Stimulated activated CD8-positive, alpha-beta memory T cell treated with anti-CD3 and anti-CD28 coated beads, Interleukin-2, amount 100 ng/mL, for 48 hours (primary cell): ENCODE results near the gene COBL.

ENCODE experiments used
- DNase-seq, 2 donors: peaks; one replicate each; pipeline ENCODE4 v3.0.0-alpha.2; 2020; ENCODE audit warnings: low read depth in 2 of 2

The COBL gene

DNA sequence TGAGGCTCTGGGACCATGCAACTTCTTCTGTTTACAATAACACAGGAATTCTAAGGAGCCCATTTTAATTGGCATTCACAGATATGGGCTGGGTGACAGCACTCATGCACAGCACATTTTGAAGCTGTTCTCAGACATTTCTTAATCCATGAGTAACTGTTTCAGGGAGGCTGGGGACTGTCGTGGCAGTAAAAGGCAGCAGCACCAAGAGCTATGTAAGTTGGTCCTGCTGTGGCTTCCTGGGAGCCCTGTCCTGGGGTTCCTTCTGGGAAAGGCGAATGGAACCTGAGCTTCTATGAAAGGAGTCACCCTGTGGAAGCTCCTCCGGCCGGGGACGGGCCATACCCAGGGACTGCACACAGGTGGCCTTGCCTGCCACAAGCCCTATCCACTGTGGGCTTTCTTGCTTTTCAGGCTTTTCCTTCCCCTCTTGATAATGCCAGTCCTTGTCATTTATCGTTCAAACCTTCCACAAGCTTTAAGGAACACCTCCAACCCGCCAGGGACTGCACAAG lies 40.5 kb downstream of the COBL start:
- no peak for DNase-seq

DNA sequence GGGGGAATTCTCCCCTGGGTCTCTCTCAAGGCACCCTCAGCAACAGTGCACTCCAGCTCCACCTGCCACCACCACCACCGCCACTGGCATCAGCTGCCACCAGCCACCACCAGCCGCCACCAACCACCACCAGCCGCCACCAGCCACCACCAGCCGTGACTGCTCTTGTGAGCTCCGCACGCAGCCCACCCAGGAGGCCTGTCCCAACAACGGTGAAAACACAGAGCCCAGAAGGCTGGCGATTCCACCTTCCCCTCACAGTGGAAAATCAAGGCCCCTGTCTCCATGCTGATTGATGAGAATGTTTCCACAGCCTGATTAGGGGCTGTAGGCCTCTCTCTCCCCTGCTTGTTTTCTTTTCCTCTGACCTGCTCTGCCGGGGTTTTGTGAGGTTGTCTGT lies 41.1 kb downstream of the COBL start:
- DNase-seq: no peak

DNA sequence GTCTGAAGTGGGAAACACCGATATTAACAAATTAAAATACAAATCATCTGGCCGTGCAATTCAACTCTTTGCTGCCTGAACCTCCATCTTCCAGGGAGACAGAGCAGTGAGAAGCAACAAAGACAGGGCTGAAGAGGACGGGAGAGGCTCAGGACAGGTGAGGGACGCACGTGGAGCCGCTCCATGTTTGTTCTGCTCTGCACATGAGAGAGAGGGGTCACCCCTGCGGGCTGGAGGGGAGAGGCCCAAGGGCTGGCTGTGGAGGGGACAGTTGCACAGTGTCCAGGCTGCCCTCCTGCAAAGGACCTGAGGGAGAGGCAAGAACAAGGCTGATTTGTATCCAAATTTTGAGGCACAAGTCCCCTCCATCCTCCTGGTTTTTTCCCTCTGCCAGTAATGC lies 41.7 kb downstream of the COBL start:
- DNase-seq: no peak

DNA sequence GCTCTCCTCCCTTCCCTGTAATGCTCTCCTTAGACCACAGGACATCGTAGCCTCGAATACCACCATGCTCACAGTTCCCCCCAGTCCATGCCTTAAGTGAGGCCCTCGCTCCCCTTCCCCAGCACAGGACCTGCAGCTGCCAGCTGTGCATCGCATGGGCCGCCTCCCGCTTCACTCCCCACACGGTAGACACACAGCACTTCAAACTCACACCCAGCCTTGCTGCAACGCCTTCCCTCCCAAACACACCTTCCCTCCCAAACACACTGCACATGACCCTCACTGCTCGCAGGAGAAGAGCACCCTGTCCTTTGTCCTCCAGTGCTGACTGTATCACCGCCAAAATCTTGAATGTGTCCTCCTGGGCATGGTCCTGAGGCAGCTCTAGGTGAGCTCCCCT lies 42.6 kb downstream of the COBL start:
- DNase-seq: no peak

DNA sequence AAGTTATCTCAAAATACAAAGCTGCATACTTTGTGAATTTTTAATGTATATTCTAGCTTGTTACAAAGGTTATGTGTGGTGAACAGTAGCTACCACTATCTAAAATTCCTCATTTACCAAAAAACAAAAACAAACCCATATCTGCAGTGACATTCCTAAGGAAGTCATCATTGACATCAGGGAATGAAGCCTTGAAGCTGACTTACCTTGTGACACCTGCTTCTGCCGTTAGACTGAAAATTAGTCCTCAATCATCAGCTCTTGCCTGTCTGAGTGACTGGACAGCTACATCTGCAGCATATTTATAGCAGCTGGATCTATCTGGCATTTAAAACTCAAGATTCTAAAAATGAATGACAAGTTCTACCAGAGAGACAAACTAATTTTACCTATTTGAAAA lies 43.2 kb downstream of the COBL start:
- no peak for DNase-seq

DNA sequence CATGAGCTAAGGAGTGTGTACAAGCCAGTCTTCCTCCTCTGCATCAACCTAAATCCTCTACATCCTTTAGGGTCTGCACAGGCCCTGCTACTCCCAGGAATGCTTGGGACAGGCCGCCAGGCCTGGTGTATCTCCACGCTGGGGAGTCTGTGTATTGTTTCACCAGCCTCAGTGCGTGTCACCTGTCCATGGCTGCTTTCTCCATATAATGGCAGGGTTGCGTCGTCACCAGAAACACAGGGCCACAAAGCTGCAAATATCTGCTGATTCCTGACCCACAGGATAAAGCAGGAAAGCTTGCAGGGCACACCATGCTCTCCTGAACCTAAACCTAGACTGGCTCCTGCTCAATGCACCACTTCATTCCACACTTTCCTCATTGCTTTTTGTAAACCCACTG lies 45.6 kb downstream of the COBL start:
- no peak for DNase-seq

DNA sequence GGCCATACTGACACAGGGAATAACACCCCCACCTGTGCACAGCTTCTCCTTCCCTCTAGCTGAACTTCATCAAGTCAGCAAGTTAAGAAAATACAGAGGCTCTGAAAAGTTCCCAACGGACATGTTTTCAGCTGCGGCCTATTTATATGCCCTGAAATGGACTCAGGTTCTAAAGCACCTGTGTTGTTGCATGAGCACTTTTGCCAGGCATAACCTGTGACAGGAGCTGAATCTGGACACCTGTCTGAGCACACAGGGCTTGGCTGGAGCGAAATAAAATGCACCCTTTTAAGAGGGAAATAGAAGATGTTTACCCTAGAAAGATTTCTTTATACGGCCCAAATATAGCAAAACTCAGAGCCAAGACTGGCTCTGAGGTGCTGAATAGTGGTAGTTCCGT lies 46.7 kb downstream of the COBL start:
- DNase-seq: no peak

DNA sequence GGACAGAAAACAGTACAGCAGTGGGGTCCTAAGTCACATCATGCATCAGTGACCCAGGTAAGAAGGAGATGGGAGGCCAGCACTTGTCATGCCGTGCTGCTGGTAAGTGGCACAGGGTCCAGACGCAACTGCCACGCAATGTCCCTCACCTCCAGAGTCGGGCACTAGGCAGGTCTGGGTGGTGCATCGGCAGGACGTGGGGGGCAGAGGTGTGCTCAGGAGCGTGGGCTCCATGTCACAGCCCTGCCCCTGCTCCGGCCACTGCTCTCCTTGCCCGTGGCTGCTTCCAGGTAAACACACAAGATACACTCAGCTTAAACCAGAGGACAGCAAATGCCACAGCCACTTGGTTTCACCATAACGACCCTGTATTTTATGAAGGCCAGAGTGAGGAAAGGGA lies 47.3 kb downstream of the COBL start:
- DNase-seq: no peak

DNA sequence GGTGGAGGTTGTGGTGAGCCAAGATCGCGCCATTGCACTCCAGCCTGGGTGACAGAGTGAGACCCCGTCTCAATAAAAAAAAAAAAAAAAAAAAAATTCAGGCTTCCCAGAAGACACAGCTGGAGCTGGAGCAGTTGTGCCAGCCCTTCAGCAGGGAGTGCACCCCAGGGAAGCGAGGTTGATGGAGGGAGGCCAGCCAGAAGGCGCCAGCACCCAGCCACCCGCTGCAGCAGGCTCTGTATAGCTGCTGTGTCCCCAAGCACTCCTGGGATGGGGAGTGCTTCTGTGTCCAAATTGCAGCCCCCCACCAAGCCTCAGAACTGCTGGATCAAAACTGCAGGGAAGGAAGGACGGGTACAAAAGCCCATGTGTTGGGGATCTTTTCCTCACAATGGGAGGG lies 47.8 kb downstream of the COBL start:
- no peak for DNase-seq

DNA sequence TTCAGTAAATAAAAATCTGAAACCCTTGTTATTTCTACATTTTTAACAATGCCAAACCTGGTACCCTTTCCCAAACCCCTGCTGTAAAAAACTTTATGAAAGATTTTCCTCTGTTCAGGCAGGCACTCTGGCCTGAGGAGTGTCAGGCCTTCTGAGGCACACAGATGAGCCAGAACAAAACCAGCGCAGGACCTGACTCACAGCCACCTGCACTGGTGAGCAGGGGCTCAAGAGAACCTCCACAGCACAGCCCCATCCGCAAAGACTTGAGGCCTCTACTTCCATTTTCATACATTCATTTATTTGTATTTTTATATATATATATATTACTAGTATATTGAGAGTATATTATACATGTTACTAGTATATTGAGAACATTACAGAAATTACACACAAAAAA lies 49.4 kb downstream of the COBL start:
- DNase-seq: no peak

DNA sequence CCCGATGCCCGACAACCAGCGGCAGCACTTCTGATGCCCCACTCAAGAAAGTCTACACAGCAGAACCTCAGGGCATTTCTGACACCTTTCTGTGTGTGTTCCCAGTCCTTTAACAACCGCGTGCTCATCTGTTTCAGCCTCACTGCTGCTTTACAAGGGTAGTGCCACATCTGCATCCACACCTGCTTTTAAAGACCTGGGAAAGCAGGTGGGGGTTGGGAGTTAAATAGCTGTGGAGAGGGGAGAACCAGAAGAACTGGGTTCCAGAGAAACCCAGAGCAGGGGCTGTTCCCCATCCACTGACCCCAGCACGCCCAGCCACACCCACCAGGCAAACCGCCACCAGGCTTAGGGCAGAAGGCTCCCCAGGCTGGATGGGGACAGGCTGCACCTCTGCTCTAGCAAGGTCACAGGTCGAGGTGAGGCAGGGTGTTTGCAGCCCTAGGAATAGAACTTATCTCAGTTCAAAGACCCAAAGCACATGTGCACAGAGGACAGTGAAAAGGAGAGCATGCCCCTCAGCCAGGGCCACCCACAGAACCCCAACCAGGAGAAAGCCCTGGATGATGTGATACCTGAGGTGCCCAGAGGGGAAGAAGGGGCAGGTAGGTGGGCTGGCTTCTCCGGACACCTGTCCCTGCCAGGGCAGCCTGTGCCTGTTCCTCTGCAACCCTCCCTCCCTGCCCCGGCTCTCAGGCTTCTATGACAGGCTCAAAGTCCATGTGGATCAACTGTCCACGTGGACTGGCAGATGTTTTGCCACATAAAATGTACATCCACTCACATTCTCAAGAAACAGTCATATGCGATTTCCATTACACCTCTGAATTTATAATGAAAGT lies 51.3 kb downstream of the COBL start:
- DNase-seq: no peak

DNA sequence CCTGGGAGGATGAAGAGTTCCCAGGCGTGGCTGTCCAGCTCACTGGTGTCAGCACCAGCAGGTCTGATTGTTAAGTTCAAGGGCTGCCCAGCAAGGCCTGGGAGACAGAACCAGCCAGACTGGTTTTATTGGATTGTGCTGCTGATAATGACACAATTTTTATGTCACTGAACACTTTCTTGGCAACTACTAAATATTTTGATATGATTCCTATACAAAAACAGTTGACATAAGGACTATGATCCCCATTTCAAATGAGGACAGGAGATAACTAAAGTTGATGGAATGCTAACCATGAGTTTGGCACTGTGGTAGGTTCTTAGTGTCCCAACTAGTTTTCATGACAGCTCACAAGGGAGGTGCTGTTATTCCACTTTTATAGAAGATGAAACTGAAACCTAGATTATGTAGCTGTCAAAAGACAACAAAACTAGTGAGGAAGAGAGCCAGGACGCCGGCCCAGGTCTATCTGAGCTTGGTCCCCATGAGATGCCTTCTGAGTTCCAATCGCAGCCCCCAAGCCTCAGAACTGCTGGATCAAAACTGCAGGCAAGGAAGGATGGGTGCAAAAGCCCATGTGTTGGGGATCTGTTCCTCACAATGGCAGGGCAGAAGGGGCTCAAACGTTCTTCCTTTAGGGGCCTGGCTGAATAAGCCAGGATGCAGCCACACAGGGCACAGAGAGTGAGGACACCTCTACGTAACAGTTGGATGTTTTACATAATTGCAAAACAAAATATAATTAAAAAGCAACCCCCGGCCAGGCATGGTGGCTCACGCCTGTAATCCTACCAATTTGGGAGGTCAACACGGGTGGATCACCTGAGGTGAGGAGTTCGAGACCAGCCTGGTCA lies 52.8 kb downstream of the COBL start:
- no peak for DNase-seq

DNA sequence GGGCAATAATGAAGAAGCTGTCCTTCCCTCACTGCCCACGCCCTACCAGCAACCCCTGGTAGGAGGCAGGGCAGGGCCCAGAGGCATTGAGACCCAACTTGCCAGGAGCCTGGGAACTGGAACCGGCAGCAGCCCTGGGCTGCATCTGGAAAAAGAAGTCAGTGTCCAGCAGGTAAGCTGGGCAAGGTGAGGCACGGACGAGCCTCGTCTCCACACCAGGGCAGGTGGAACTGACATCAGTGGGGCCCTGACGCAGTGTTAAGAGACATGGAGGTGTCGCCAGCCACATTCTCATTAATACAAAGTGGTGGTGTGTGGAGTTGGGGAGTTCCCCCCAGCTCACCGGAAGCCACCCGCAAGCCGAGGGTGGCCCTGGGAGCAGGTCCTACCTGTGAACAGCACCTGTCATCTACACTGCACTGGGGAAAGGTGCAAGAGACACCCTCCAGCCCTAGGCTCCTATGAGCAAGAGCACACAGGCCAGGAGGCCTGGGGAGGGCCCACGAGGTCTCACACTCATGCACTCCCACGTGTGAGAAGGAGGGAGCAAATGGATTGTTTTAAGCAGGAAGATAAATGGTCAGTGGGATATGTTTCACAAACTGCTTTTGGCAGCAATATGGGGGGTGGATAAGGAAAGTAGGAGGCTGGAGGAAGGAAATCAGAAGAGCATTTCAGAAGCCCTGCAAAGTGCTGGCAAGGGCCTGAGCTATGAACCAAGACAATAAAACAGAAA lies 53.6 kb downstream of the COBL start:
- DNase-seq: no peak

DNA sequence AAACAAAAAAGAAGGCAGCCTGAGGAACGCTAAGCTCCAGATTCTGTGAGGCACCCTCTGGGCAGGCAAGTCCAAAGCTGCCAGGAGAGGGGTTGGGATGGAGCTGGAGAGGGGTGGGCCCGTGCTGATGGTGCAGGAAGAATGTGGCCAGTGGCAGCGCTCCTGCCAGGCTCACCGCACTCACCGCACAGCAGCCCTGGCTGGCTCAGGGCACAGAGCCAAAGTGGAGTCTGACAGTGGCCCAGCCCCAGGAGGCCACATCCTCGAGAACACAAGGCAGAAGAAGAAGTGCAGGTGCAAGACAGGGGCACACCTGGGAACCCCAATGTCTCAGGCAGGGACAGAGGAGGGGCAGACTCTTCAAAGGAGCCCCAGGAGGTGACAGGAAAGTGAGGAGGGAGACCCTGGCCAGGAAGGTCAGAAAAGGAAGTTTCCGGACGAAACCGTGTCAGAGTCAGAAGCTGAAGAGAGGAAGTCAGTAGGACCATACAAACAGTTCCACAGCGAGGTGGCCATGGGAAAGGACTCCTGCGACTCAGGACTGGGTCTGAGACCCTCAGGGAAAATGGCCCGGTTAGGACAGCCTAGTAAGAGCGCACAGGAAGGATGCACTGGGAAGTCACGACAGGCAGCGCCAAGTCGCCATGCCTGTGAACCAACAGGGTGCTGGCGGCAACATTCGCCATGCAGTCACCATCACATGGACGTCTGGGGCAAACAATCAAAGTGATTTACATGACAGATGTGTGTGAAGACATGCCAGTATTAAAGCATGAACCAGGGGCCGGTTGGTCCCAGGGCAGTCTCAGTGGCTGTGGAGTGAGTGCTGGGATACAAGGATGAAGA lies 54.4 kb downstream of the COBL start:
- DNase-seq: no peak

DNA sequence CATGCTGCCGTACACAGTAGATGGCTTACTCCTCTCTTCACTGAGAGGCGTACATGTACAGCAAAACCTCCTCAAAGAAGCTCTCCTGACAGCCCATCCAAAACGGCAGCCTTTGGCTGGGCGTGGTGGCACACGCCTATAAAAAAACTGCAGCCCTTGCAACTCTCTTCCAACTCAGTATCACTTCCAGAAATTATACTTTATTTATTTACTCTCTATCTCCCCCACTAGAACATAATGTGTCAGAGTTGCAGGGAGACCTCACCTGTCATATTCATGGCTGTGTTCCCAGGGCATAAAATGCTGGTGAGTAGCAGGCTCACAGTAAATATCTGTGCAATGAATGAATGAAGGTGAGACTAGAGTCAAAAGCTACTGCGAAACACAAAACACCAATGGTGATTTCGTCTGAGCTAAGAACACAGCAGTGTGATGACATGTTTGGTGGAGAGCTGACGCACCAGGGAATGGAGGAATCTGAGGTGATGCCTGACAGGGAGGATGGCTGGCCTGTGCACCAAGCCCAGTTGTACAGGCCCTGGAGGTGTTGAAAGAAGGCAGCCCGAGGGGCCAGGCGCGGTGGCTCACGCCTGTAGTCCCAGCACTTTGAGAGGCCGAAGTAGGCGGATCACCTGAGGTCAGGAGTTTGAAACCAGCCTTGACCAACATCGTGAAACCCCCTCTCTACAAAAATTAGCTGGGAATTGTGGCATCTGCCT lies 55.3 kb downstream of the COBL start:
- no peak for DNase-seq

DNA sequence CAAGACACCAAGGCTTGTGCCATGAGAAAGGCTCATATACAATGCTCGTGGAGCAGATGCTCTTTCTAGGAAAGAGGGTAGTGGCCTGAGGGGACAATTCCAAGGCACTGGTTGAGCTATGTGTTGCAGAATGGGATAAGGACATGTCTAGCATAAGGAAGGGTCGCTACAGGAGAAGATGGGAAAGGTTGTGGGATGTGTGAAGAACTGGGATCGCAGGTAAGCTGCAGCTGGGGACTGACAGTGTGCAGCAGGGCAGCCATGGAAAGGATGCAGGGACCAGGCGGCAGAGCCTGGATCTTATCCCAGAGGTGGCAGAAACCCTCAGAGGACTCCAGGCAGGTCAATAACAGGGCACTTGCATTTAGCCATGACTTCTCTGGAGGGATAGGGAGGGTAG lies 56.1 kb downstream of the COBL start:
- no peak for DNase-seq

DNA sequence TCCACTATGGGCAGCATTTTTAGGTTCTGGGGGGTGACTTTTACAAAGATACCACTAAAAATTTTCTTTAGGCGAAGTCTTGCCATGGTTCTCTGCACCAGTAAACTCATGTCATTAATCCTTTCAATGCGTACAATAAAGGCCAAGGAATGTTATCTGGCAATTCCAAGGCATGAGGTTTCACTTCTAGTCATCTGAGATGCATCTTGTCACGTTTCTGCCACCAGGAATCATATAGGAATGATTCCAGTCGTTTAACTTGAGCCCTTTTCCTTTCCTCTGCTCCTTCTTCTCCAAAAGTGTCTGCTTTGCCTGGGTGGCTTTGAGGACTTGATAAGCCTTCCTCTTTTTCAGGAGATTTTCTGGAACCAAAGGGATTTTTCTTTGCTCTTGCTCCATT lies 56.8 kb downstream of the COBL start:
- DNase-seq: no peak

DNA sequence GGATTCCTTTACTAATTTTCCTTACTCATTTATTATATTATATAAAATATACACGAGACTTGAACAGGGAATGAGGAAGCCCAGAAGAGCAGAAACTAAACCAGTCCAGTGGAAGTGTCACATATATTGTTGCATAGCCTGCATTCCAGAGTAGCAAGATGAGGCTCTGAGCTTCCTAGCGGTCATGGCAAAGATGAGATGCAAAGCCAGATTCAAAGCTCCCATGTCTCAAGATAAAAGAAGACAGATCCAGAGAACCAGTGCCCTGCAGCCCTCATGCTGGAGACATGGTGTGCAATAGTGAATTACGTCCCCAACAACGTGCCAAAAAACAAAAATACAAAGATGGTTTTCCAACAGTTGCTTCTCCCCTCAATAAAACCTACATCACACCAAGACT lies 59.7 kb downstream of the COBL start:
- DNase-seq: no peak

DNA sequence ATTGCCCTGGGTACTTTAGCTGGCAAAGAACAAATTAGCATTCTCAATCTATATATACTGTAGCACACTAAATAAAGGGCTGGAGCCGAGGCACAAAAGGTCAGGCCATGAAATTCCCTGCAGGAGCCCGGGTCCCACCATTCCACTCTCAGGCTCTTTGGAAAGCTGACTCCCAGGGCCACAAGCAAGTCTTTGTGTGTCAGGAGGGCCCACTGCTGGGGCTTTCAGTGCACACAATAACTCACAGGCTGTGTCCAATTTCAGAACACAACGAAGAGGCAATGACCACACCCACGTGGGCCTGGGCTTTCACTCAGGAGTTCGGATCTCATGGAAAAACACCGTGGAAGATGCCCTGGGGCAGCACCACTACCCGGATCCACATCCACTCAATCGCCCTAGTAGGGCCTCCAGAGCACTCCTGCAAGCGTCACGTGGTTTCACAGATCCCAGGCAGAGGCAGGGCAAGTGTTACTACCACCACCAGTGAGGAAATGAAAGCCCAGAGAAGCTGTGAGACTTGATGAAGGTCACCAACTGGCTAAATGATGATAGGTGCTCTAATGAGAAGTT lies 60.3 kb downstream of the COBL start:
- DNase-seq: no peak

DNA sequence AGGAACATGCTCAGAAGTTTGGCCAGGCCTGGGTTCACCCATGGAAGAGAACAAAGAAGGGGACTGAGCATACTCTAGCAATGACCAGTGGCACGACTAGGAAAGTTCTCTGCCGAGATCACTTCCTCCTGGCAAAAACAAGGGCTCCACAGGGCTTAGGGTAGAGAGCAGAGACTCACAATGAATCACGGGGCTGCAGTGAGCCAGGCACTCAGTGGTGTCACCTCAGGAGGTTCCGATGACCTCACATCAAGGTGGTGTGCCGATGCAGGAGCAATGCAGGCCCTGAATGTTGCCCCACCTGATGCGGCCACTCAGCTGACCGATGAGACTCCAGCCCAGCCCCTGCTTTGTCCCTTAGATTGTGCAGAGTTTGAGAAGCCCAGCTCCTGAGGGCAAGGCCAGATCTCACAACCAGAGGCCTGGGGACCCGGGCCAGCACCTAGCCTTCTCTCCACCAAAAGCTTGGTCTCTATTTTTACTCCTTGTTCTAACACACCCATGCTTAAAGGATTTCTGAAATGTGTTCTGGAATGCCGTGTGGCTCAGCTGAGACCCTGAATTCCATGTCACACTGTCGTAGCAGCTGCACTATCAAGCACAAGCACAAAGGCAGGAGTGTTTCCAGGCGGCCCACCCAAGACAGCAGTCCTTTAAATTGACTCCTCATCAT lies 60.9 kb downstream of the COBL start:
- no peak for DNase-seq
